IMR-90 (cell line): ENCODE results near the gene CST11. TPM values are rescaled to one million over a fixed set of nuclear protein-coding genes. Genes with fewer than 3 reads are reported as not detected.

Experiments used
- ATAC-seq: fragments of 200-7000 bp; cut with Tn5 transposase; 2 replicates; pipeline ENCODE4 v1.9.1; 2020; ENCODE audit warnings: low read depth, mild to moderate bottlenecking, moderate library complexity
- BruUV-seq: library from RNA; stranded (reverse); fragments of 400-500 nt; replicated peaks from 2 replicates; lab custom pipeline; 2021; lab: Mats Ljungman, UMichigan
- CTCF ChIA-PET: fragments of 300-600 bp; formaldehyde crosslinking; extraction: SDS; loops from one replicate; lab custom pipeline; 2021; ENCODE audit warnings: antibody characterized with exemption; lab: Yijun Ruan, JAX
- POLR2A ChIA-PET: fragments of 300-600 bp; sonication (Branson Sonifier 250); formaldehyde crosslinking; loops from one replicate; lab custom pipeline; 2022; ENCODE audit warnings: antibody characterized with exemption; ENCODE audit not compliant: unreplicated experiment; lab: Charles Lee
- DNase-seq: peaks from one replicate; pipeline ENCODE4 v3.0.0; 2013
- H2AFZ ChIP-seq: replicated peaks from 2 replicates; pipeline ENCODE3; 2013; ENCODE audit warnings: low read length, mild to moderate bottlenecking; ENCODE audit not compliant: poor library complexity
- H2AK5ac ChIP-seq: 2 replicates; pipeline ENCODE4 v1.6.1; 2013; ENCODE audit warnings: low read depth, low read length, inconsistent platforms
- H2AK9ac ChIP-seq: replicated peaks from 2 replicates; pipeline ENCODE3; 2013; ENCODE audit warnings: mild to moderate bottlenecking, low read depth, low read length, moderate library complexity; ENCODE audit not compliant: poor library complexity
- H2BK120ac ChIP-seq: 2 replicates; pipeline ENCODE4 v1.6.1; 2013; ENCODE audit warnings: low read depth, low read length, inconsistent platforms
- H2BK15ac ChIP-seq: 3 replicates; pipeline ENCODE4 v1.6.1; 2013; ENCODE audit warnings: low read depth, low read length, inconsistent platforms
- H2BK20ac ChIP-seq: 2 replicates; pipeline ENCODE4 v1.6.1; 2013; ENCODE audit warnings: low read depth, mild to moderate bottlenecking, inconsistent platforms, low read length, moderate library complexity
- H2BK5ac ChIP-seq: 2 replicates; pipeline ENCODE4 v1.6.1; 2013; ENCODE audit warnings: mild to moderate bottlenecking, low read depth, low read length, inconsistent platforms; ENCODE audit not compliant: poor library complexity, severe bottlenecking
- H3K14ac ChIP-seq: replicated peaks from 2 replicates; pipeline ENCODE4 v1.6.1; 2013; ENCODE audit warnings: low read depth, low read length, inconsistent platforms
- H3K18ac ChIP-seq: 2 replicates; pipeline ENCODE4 v1.6.1; 2013; ENCODE audit warnings: low read depth, low read length, control low read depth
- H3K23ac ChIP-seq: 2 replicates; pipeline ENCODE4 v1.6.1; 2013; ENCODE audit warnings: low read depth, low read length, inconsistent platforms
- H3K27ac ChIP-seq: 2 replicates; pipeline ENCODE4 v1.5.1; 2013; ENCODE audit warnings: mild to moderate bottlenecking, control low read depth, low read length; ENCODE audit not compliant: insufficient read depth
- H3K27me3 ChIP-seq: 2 replicates; pipeline ENCODE4 v1.6.1; 2013; ENCODE audit warnings: low read length; ENCODE audit not compliant: control insufficient read depth, insufficient read depth
- H3K36me3 ChIP-seq: 2 replicates; pipeline ENCODE4 v1.6.1; 2013; ENCODE audit warnings: low read length, mixed read lengths; ENCODE audit not compliant: control insufficient read depth, insufficient read depth
- H3K4ac ChIP-seq: 2 replicates; pipeline ENCODE4 v1.6.1; 2013; ENCODE audit warnings: low read depth, low read length, inconsistent platforms
- H3K4me1 ChIP-seq: 2 replicates; pipeline ENCODE4 v1.6.1; 2013; ENCODE audit warnings: low read length, mixed read lengths; ENCODE audit not compliant: control insufficient read depth, insufficient read depth
- H3K4me2 ChIP-seq: 2 replicates; pipeline ENCODE4 v1.6.1; 2013; ENCODE audit warnings: low read depth, mild to moderate bottlenecking, control low read depth, low read length, moderate library complexity
- H3K4me3 ChIP-seq: 2 replicates; pipeline ENCODE4 v1.5.1; 2013; ENCODE audit warnings: low read depth, mild to moderate bottlenecking, control low read depth, low read length, moderate library complexity; ENCODE audit not compliant: insufficient read depth
- H3K56ac ChIP-seq: 2 replicates; pipeline ENCODE4 v1.6.1; 2013; ENCODE audit warnings: low read length, inconsistent platforms; ENCODE audit not compliant: insufficient read depth; ENCODE audit errors: extremely low read depth
- H3K79me1 ChIP-seq, 2 experiments: 2 replicates each; pipeline ENCODE4 v1.6.1; 2013; ENCODE audit warnings: low read length in 2 of 2, inconsistent platforms in 1 of 2, low read depth in 1 of 2
- H3K9ac ChIP-seq: 2 replicates; pipeline ENCODE4 v1.6.1; 2013; ENCODE audit warnings: low read depth, low read length, control low read depth
- H3K9me1 ChIP-seq: 2 replicates; pipeline ENCODE4 v1.6.1; 2013; ENCODE audit warnings: low read length, inconsistent platforms; ENCODE audit not compliant: insufficient read depth
- H3K9me3 ChIP-seq: 2 replicates; pipeline ENCODE4 v1.6.1; 2013; ENCODE audit warnings: low read length; ENCODE audit not compliant: control insufficient read depth, insufficient read depth
- H4K20me1 ChIP-seq: 2 replicates; pipeline ENCODE4 v1.6.1; 2013; ENCODE audit warnings: low read length, inconsistent platforms; ENCODE audit not compliant: insufficient read depth
- H4K5ac ChIP-seq: 2 replicates; pipeline ENCODE4 v1.6.1; 2013; ENCODE audit warnings: mild to moderate bottlenecking, low read depth, low read length, control low read depth
- H4K8ac ChIP-seq, 2 experiments: 2 replicates each; pipeline ENCODE4 v1.6.1; 2013; ENCODE audit warnings: low read depth in 2 of 2, low read length in 2 of 2, control low read depth in 1 of 2, inconsistent platforms in 1 of 2
- H4K91ac ChIP-seq: 2 replicates; pipeline ENCODE4 v1.6.1; 2013; ENCODE audit warnings: low read depth, low read length, inconsistent platforms; ENCODE audit not compliant: insufficient read depth
- BHLHE40 ChIP-seq: fragments of 150-350 bp; IDR thresholded peaks from 2 replicates; pipeline ENCODE4 v1.6.1; 2016; ENCODE audit warnings: mild to moderate bottlenecking, low read depth, low read length
- MAZ ChIP-seq: IDR thresholded peaks from 2 replicates; pipeline ENCODE4 v1.6.1; 2012; ENCODE audit warnings: low read depth, mild to moderate bottlenecking, low read length, improper control_type of control experiment, moderate library complexity, borderline replicate concordance
- RAD21 ChIP-seq: IDR thresholded peaks from 2 replicates; pipeline ENCODE4 v1.6.1; 2012; ENCODE audit warnings: low read length, improper control_type of control experiment
- RCOR1 ChIP-seq: IDR thresholded peaks from 2 replicates; pipeline ENCODE4 v1.6.1; 2012; ENCODE audit warnings: mild to moderate bottlenecking, low read length, improper control_type of control experiment; ENCODE audit not compliant: insufficient replicate concordance
- SMC3 ChIP-seq: fragments of 150-350 bp; IDR thresholded peaks from 2 replicates; pipeline ENCODE4 v1.6.1; 2016; ENCODE audit warnings: low read depth, mild to moderate bottlenecking, antibody characterized with exemption, low read length, moderate library complexity
- WGBS, 2 experiments: methylation state at CpG; one replicate each; pipeline versions ENCODE4 v1.1.5 to v1.1.7; 2013; ENCODE audit warnings: missing lambda C conversion rate in 2 of 2; ENCODE audit not compliant: insufficient read length in 1 of 2; ENCODE audit errors: extremely low coverage in 2 of 2; 5-methylcytosine and 5-hydroxymethylcytosine counted together
- dilution Hi-C: fragments of 300-500 bp; cut with HindIII; formaldehyde crosslinking; loops from one replicate; pipeline ENCODE4 v1.14.3; 2018; ENCODE audit warnings: low sequenced_read_pairs; ENCODE audit not compliant: unreplicated experiment
- in situ Hi-C: fragments of 300-500 bp; cut with MboI; formaldehyde crosslinking; loops from 3 replicates; pipeline ENCODE4 v1.14.3; 2019; ENCODE audit warnings: low sequenced_read_pairs, inconsistent platforms, mixed read lengths
- intact Hi-C: fragments of 100-400 bp; cut with micrococcal nuclease; formaldehyde crosslinking; loops from 2 replicates; pipeline ENCODE4 v1.10.0; 2022
- polyA plus RNA-seq, 3 experiments: library from polyadenylated mRNA; depleted of rRNA; stranded (reverse); fragments of >200 nt; gene quantifications; 2 replicates each; pipeline ENCODE4 v1.2.3, GENCODE V29; 2012; ENCODE audit warnings: low replicate concordance in 1 of 3
- total RNA-seq: library from RNA; depleted of rRNA; stranded (reverse); fragments of >200 nt; gene quantifications from 2 replicates; pipeline ENCODE4 v1.2.3, GENCODE V29; 2012

Gene CST11
- total and polyA plus RNA-seq, 2 of the 4 experiments (the other 2 are of a cell fraction) = not detected

- no peak overlapping the region for H4K5ac ChIP-seq
- no peaks in the 10 kb centered on the region for H3K27me3 ChIP-seq
- H3K14ac ChIP-seq = no peak overlapping the region
- no peak overlapping the region for H3K56ac ChIP-seq
- no peaks in the 10 kb centered on the region for H3K36me3 ChIP-seq
- H3K9me3 ChIP-seq = no peaks in the 10 kb centered on the region
- H4K91ac ChIP-seq = no peak overlapping the region
- no peak overlapping the region for H2AFZ ChIP-seq
- no CpG with 5 or more reads among the region's 4 CpGs for WGBS, 2 experiments
- dilution Hi-C loops = no loop called here
- peaks cover 5% of the 10 kb centered on the region; the same call in 1 of the 2 replicates for H3K9me1 ChIP-seq
- H2BK5ac ChIP-seq = no peak overlapping the region
- H3K23ac ChIP-seq = no peak overlapping the region
- H4K8ac ChIP-seq = no peak overlapping the region
- ATAC-seq (no peak), DNase-seq (no peak)
- no peaks in the 10 kb centered on the region for H3K79me1 ChIP-seq
- H3K27ac ChIP-seq = no peak overlapping the region
- ChIA-PET CTCF (no interaction called here), POLR2A (no interaction called here)
- no peak overlapping the region for H3K4me3 ChIP-seq
- H3K4ac ChIP-seq = no peak overlapping the region
- no peak for TF ChIP-seq MAZ
- no peak for TF ChIP-seq RCOR1
- no peak for TF ChIP-seq RAD21
- TF ChIP-seq BHLHE40 = no peak
- no peak for TF ChIP-seq SMC3
- H4K20me1 ChIP-seq = no peaks in the 10 kb centered on the region
- intact Hi-C loops = no loop called here
- no peak overlapping the region for H2AK5ac ChIP-seq
- H2AK9ac ChIP-seq = no peak overlapping the region
- in situ Hi-C loops = no loop called here
- no peak overlapping the region for H2BK15ac ChIP-seq
- H3K4me1 ChIP-seq = no peaks in the 10 kb centered on the region
- H3K9ac ChIP-seq = no peak overlapping the region
- no peak overlapping the region for H3K4me2 ChIP-seq
- BruUV-seq = no TSS peak
- H2BK20ac ChIP-seq = no peak overlapping the region
- H3K18ac ChIP-seq = no peak overlapping the region
- H2BK120ac ChIP-seq = no peak overlapping the region
Measured at GRCh38 chr20:23479043-23479442, 26.4 kb upstream of the CST11 start.
